Smooth muscle cell (in vitro differentiated cells): Measurements from ENCODE around the gene SYNPO. TPM values are rescaled to one million over a fixed set of nuclear protein-coding genes. Genes with fewer than 3 reads are reported as not detected.

Experiments
- DNase-seq: peaks from one replicate; lab custom pipeline; 2025; ENCODE audit not compliant: unreplicated experiment; lab: John Stamatoyannopoulos, UW
- H2AFZ ChIP-seq: fragments of 200-600 bp; sonication (generic); 2 replicates; pipeline ENCODE4 v1.6.0; 2016; ENCODE audit warnings: antibody characterized with exemption, low read depth, mild to moderate bottlenecking
- H3F3A ChIP-seq: fragments of 200-600 bp; sonication (generic); 2 replicates; pipeline ENCODE4 v1.6.0; 2017; ENCODE audit warnings: antibody characterized with exemption, low read depth
- H3K27ac ChIP-seq: fragments of 200-600 bp; sonication (generic); 2 replicates; pipeline ENCODE4 v1.5.1; 2016; ENCODE audit warnings: low read depth, mild to moderate bottlenecking
- H3K27me3 ChIP-seq: fragments of 200-600 bp; sonication (generic); 2 replicates; pipeline ENCODE4 v1.6.1; 2016; ENCODE audit warnings: low read depth, mild to moderate bottlenecking
- H3K36me3 ChIP-seq: fragments of 200-600 bp; sonication (generic); 2 replicates; pipeline ENCODE4 v1.5.1; 2016; ENCODE audit warnings: low read depth
- H3K4me1 ChIP-seq: fragments of 200-600 bp; sonication (generic); 2 replicates; pipeline ENCODE4 v1.5.1; 2016; ENCODE audit warnings: low read depth
- H3K4me2 ChIP-seq: fragments of 200-600 bp; sonication (generic); 2 replicates; pipeline ENCODE4 v1.6.0; 2016; ENCODE audit warnings: mild to moderate bottlenecking
- H3K4me3 ChIP-seq: fragments of 200-600 bp; sonication (generic); 2 replicates; pipeline ENCODE4 v1.5.1; 2016; ENCODE audit warnings: mild to moderate bottlenecking
- H3K79me2 ChIP-seq: fragments of 200-600 bp; sonication (generic); 2 replicates; pipeline ENCODE4 v1.6.0; 2016; ENCODE audit warnings: low read depth, mild to moderate bottlenecking
- H3K9ac ChIP-seq: fragments of 200-600 bp; sonication (generic); 2 replicates; pipeline ENCODE4 v1.6.0; 2016; ENCODE audit warnings: low read depth
- H3K9me3 ChIP-seq: fragments of 200-600 bp; sonication (generic); replicated peaks from 2 replicates; pipeline ENCODE4 v1.5.1; 2016; ENCODE audit warnings: low read depth
- H4K20me1 ChIP-seq: fragments of 200-600 bp; sonication (generic); 2 replicates; pipeline ENCODE4 v1.6.0; 2016; ENCODE audit warnings: low read depth
- CTCF ChIP-seq: fragments of 200-600 bp; sonication (generic); IDR thresholded peaks from 2 replicates; pipeline ENCODE4 v1.5.1; 2017; ENCODE audit warnings: borderline replicate concordance, mild to moderate bottlenecking, antibody characterized with exemption; ENCODE audit not compliant: insufficient read depth, poor library complexity, severe bottlenecking
- WGBS: methylation state at CpG from one replicate; pipeline ENCODE4 v1.1.7; 2016; ENCODE audit warnings: low lambda C conversion rate; 5-methylcytosine and 5-hydroxymethylcytosine counted together
- polyA plus RNA-seq: library from polyadenylated mRNA; unstranded; fragments of >200 nt; fragmentation: Nextera tagmentation; extraction: Ambion mirVana; gene quantifications from 2 replicates; pipeline ENCODE4 v1.2.1, GENCODE V29; 2016
- total RNA-seq: library from RNA; depleted of rRNA; stranded (reverse); fragments of >200 nt; gene quantifications from 2 replicates; pipeline ENCODE4 v1.2.3, GENCODE V29; 2014

The SYNPO gene
- total and polyA plus RNA-seq, 2 experiments from 2014 or later, result 34.2 to 46.4 TPM

GRCh38 chr5:150593996-150594395 is 46.5 kb upstream of the SYNPO start:
- no peaks in the 10 kb centered on the region for H3K9me3 ChIP-seq
- H3K4me2 ChIP-seq, result peak overlapping the region; percentile 33
- no peak overlapping the region for H3K4me3 ChIP-seq
- H3K27ac ChIP-seq, result peak overlapping the region; percentile 96
- peaks cover 2% of the 10 kb centered on the region for H3K79me2 ChIP-seq
- no peaks in the 10 kb centered on the region for H3K27me3 ChIP-seq
- H3K4me1 ChIP-seq, result peaks cover 45% of the 10 kb centered on the region
- peaks cover 32% of the 10 kb centered on the region for H3F3A ChIP-seq
- H3K9ac ChIP-seq, result peak overlapping the region; percentile 3
- no peak for DNase-seq
- no peaks in the 10 kb centered on the region for H4K20me1 ChIP-seq
- WGBS, result 24% methylated on average over 6 of the region's 7 CpGs
- TF ChIP-seq CTCF, result no peak
- H3K36me3 ChIP-seq, result no peaks in the 10 kb centered on the region
- H2AFZ ChIP-seq, result no peak overlapping the region

GRCh38 chr5:150595466-150596031 is 44.9 kb upstream of the SYNPO start:
- H2AFZ ChIP-seq, result no peak overlapping the region
- H3K4me2 ChIP-seq, result peak overlapping the region; percentile 45
- peak overlapping the region; percentile 96 for H3K27ac ChIP-seq

GRCh38 chr5:150596313-150596712 is 44.1 kb upstream of the SYNPO start:
- Histone ChIP-seq H3K79me2 (peaks cover 19% of the 10 kb centered on the region), H3K27me3 (no peaks in the 10 kb centered on the region), H3K27ac (peak overlapping the region; percentile 96), H3K9ac (peak overlapping the region; percentile 73), H4K20me1 (no peaks in the 10 kb centered on the region), H3K36me3 (no peaks in the 10 kb centered on the region), H3K4me2 (peak overlapping the region; percentile 45), H2AFZ (no peak overlapping the region), H3K4me3 (no peak overlapping the region), H3K4me1 (peaks cover 27% of the 10 kb centered on the region), H3K9me3 (no peaks in the 10 kb centered on the region), H3F3A (peaks cover 20% of the 10 kb centered on the region)
- WGBS, result 32% methylated on average over 9 of the region's 9 CpGs
- DNase-seq, result no peak
- TF ChIP-seq CTCF, result no peak

More at GRCh38 chr5:150595466-150596031, 44.9 kb upstream of the SYNPO start:
- peak overlapping the region; percentile 73 for H3K9ac ChIP-seq
- H4K20me1 ChIP-seq, result no peaks in the 10 kb centered on the region
- H3K79me2 ChIP-seq, result peaks cover 12% of the 10 kb centered on the region
- no peak overlapping the region for H3K4me3 ChIP-seq
- TF ChIP-seq CTCF, result no peak
- DNase-seq, result no peak
- peaks cover 35% of the 10 kb centered on the region for H3K4me1 ChIP-seq
- H3K9me3 ChIP-seq, result no peaks in the 10 kb centered on the region
- 5% methylated on average over 12 of the region's 12 CpGs for WGBS
- H3K36me3 ChIP-seq, result no peaks in the 10 kb centered on the region
- no peaks in the 10 kb centered on the region for H3K27me3 ChIP-seq
- peaks cover 21% of the 10 kb centered on the region for H3F3A ChIP-seq

- no peaks in the 10 kb centered on the region for H3K9me3 ChIP-seq
- peaks cover 20% of the 10 kb centered on the region for H3F3A ChIP-seq
- no peak overlapping the region for H3K4me3 ChIP-seq
- no peak for TF ChIP-seq CTCF
- H3K4me2 ChIP-seq, result no peak overlapping the region
- no peak overlapping the region for H2AFZ ChIP-seq
- no peaks in the 10 kb centered on the region for H3K36me3 ChIP-seq
- 85% methylated on average over 3 of the region's 3 CpGs for WGBS
- no peaks in the 10 kb centered on the region for H3K27me3 ChIP-seq
- H3K79me2 ChIP-seq, result peaks cover 25% of the 10 kb centered on the region
- peak overlapping the region; percentile 73 for H3K9ac ChIP-seq
- H3K4me1 ChIP-seq, result peaks cover 25% of the 10 kb centered on the region
- H4K20me1 ChIP-seq, result no peaks in the 10 kb centered on the region
- no peak for DNase-seq
- peak overlapping the region; percentile 96 for H3K27ac ChIP-seq
Observed at GRCh38 chr5:150596826-150597225, 43.6 kb upstream of the SYNPO start.
